ENCODE data around the gene ADGB. TPM values are rescaled to one million over a fixed set of nuclear protein-coding genes. Genes with fewer than 3 reads are reported as not detected.

ADGB gene
- total RNA-seq, 1 experiment from 2014 or later: not detected

DNA sequence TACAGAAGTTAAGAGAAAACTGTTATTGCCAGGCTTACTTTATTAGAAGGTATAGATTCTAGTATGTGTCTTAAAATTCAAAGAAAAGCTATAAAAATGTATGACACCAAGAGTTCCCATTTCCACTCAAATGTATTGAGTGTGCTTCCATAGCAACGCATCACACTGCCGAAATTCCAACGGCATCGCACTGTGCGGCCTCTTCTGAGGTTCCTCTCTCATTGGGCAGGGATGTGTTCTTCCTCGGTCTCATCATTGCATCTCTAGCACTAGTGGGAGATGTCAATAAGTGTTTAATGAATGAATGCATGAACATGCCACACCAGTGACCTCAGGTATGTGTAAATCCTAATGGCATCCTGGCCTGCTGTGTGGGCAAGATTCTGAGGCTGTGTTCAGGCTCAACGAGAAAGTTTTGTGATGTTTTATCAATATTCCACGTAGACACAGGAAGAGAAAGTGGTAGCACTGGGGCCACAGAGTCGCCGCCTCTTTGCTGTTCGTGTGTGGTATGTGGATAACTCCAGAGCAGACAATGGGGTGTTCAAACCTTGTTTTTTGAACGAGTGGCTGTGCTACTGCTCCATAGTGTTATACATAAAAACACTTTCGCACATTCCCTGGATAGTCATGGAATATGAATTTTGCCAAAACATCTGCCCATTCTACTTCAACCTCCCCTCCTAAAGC is 171.6 kb downstream of the ADGB start:
- Mint-ChIP-seq H3K27ac (ENCODE audit: unreplicated experiment) (no peak overlapping the region), H3K36me3 (ENCODE audit: insufficient read depth, unreplicated experiment) (no peaks in the 10 kb centered on the region), H3K4me1 (ENCODE audit: low read depth, unreplicated experiment) (no peaks in the 10 kb centered on the region), H3K27me3 (ENCODE audit: unreplicated experiment) (no peaks in the 10 kb centered on the region), H3K9me3 (ENCODE audit: low read depth, unreplicated experiment) (no peaks in the 10 kb centered on the region), H3K4me3 (ENCODE audit: low read depth, unreplicated experiment) (no peak overlapping the region)
- intact Hi-C loops (cut with micrococcal nuclease; ENCODE audit: unreplicated experiment): no loop called here
- BruUV-seq (replicated peaks): no TSS peak
- DNase-seq: no peak
- TF ChIP-seq, protein P1, sequence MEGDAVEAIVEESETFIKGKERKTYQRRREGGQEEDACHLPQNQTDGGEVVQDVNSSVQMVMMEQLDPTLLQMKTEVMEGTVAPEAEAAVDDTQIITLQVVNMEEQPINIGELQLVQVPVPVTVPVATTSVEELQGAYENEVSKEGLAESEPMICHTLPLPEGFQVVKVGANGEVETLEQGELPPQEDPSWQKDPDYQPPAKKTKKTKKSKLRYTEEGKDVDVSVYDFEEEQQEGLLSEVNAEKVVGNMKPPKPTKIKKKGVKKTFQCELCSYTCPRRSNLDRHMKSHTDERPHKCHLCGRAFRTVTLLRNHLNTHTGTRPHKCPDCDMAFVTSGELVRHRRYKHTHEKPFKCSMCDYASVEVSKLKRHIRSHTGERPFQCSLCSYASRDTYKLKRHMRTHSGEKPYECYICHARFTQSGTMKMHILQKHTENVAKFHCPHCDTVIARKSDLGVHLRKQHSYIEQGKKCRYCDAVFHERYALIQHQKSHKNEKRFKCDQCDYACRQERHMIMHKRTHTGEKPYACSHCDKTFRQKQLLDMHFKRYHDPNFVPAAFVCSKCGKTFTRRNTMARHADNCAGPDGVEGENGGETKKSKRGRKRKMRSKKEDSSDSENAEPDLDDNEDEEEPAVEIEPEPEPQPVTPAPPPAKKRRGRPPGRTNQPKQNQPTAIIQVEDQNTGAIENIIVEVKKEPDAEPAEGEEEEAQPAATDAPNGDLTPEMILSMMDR (IDR thresholded peaks at IDR 0.05; ENCODE audit: unreplicated experiment): no peak
- CTCF ChIA-PET: no interaction called here

DNA sequence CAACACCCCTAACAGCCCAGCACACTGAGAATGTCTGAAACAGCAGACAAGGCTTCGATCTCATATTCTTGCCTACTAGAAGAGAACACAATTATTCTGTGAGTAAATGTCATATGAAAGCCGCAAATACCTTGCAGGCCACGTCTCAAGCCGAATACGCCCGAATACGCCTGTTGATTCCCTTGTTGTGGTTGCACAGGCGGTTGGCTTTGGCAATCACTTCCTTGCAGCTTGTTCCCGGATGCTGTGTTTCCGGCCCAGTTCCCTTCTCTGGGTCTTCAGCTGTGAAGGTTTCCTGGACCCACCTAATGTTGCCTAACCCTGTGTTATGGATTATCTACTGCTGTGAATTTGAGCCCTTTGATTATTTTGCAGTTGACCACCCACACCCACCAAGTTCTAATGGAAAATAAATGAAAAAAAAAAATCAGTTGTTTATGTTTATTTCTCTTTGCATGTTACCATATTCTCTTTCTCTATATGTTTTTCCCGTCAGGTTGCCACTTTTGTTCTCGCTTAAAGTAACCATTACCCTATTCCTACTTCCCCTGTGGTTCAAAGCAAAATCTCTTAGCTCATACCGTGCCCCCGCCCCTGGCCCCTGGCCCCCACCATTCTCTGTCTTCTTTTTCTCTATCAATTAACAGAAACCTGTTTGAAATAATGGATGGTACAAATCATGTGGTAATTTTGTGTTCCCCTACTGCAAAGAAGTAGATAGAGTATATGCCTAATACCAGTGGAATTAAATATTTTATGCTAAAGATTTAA is 172.4 kb downstream of the ADGB start:
- H3K27ac Mint-ChIP-seq (ENCODE audit: unreplicated experiment): no peak overlapping the region
- H3K4me3 Mint-ChIP-seq (ENCODE audit: low read depth, unreplicated experiment): no peak overlapping the region
- H3K9me3 Mint-ChIP-seq (ENCODE audit: low read depth, unreplicated experiment): no peaks in the 10 kb centered on the region
- H3K4me1 Mint-ChIP-seq (ENCODE audit: low read depth, unreplicated experiment): no peaks in the 10 kb centered on the region
- CTCF ChIA-PET: no interaction called here
- DNase-seq: no peak
- TF ChIP-seq, protein P1 (IDR thresholded peaks at IDR 0.05; ENCODE audit: unreplicated experiment): no peak
- no peaks in the 10 kb centered on the region for H3K36me3 Mint-ChIP-seq (ENCODE audit: insufficient read depth, unreplicated experiment)
- intact Hi-C loops (cut with micrococcal nuclease; ENCODE audit: unreplicated experiment): no loop called here
- H3K27me3 Mint-ChIP-seq (ENCODE audit: unreplicated experiment): no peaks in the 10 kb centered on the region
- BruUV-seq (replicated peaks): no TSS peak

DNA sequence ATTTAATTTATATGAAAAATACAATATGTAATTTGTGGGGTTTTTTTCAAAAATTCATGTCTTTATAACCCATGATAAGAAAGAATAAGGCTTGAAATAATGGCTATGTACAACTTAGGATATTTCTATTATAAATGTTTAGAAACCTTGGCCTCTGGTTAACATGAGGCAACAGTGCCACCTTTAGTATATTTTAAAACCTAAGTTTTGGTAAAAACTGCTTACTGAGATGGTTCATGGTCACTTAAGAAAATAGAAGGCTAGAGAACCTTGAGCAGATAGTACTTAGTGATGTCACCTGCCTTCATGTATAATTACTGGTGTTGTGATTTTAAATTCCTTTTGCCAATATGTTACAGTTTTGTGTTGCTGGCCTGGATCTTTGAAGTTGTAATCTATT is 176.4 kb downstream of the ADGB start:
- CTCF ChIA-PET: no interaction called here
- H3K9me3 Mint-ChIP-seq (ENCODE audit: low read depth, unreplicated experiment): no peaks in the 10 kb centered on the region
- H3K4me3 Mint-ChIP-seq (ENCODE audit: low read depth, unreplicated experiment): no peak overlapping the region
- H3K4me1 Mint-ChIP-seq (ENCODE audit: low read depth, unreplicated experiment): no peaks in the 10 kb centered on the region
- DNase-seq: no peak
- intact Hi-C loops (cut with micrococcal nuclease; ENCODE audit: unreplicated experiment): loop anchor here (5.0 kb wide), 1 partner anchor 733 kb away; no protein-coding TSS in a partner anchor
- no peaks in the 10 kb centered on the region for H3K27me3 Mint-ChIP-seq (ENCODE audit: unreplicated experiment)
- TF ChIP-seq, protein P1 (IDR thresholded peaks at IDR 0.05; ENCODE audit: unreplicated experiment): no peak
- H3K36me3 Mint-ChIP-seq (ENCODE audit: insufficient read depth, unreplicated experiment): no peaks in the 10 kb centered on the region
- BruUV-seq (replicated peaks): no TSS peak
- no peak overlapping the region for H3K27ac Mint-ChIP-seq (ENCODE audit: unreplicated experiment)

- no peak overlapping the region for H3K27ac Mint-ChIP-seq (ENCODE audit: unreplicated experiment)
- no peaks in the 10 kb centered on the region for H3K9me3 Mint-ChIP-seq (ENCODE audit: low read depth, unreplicated experiment)
- H3K27me3 Mint-ChIP-seq (ENCODE audit: unreplicated experiment): no peaks in the 10 kb centered on the region
- no peak for DNase-seq
- CTCF ChIA-PET: no interaction called here
- intact Hi-C loops (cut with micrococcal nuclease; ENCODE audit: unreplicated experiment): no loop called here
- H3K36me3 Mint-ChIP-seq (ENCODE audit: insufficient read depth, unreplicated experiment): no peaks in the 10 kb centered on the region
- TF ChIP-seq, protein P1 (IDR thresholded peaks at IDR 0.05; ENCODE audit: unreplicated experiment): no peak
- no TSS peak for BruUV-seq (replicated peaks)
- H3K4me1 Mint-ChIP-seq (ENCODE audit: low read depth, unreplicated experiment): no peaks in the 10 kb centered on the region
- no peak overlapping the region for H3K4me3 Mint-ChIP-seq (ENCODE audit: low read depth, unreplicated experiment)
These were observed 183.1 kb downstream of the ADGB start for GRCh38 chr6:146781836-146782235.

Measured in Calu3 (cell line).